HEK293 (cell line): ENCODE results near the gene SLC13A3.

Source experiments
- PRDM4 ChIP-seq: fragments of 450-650 bp; formaldehyde crosslinking; IDR thresholded peaks from 2 replicates; pipeline ENCODE4 v1.5.1; 2017; ENCODE audit warnings: missing biosample characterization, missing genetic modification characterization
- SCRT2 ChIP-seq: fragments of 450-650 bp; formaldehyde crosslinking; IDR thresholded peaks from 2 replicates; pipeline ENCODE4 v1.5.1; 2016; ENCODE audit warnings: missing biosample characterization, missing genetic modification characterization
- WT1 ChIP-seq: fragments of 450-650 bp; formaldehyde crosslinking; IDR thresholded peaks from 2 replicates; pipeline ENCODE4 v1.5.1; 2016; ENCODE audit warnings: missing biosample characterization, missing genetic modification characterization
- ZBTB17 ChIP-seq: fragments of 450-650 bp; formaldehyde crosslinking; IDR thresholded peaks from 2 replicates; pipeline ENCODE4 v1.5.1; 2016; ENCODE audit warnings: missing biosample characterization, missing genetic modification characterization
- ZFP37 ChIP-seq: fragments of 450-650 bp; formaldehyde crosslinking; IDR thresholded peaks from 2 replicates; pipeline ENCODE4 v1.5.1; 2016; ENCODE audit warnings: missing biosample characterization, missing genetic modification characterization
- ZNF155 ChIP-seq: fragments of 450-650 bp; formaldehyde crosslinking; IDR thresholded peaks from 2 replicates; pipeline ENCODE4 v1.5.1; 2016; ENCODE audit warnings: missing biosample characterization, missing genetic modification characterization
- ZNF16 ChIP-seq: fragments of 450-650 bp; formaldehyde crosslinking; IDR thresholded peaks from 2 replicates; pipeline ENCODE4 v1.5.1; 2016; ENCODE audit warnings: low read depth, missing biosample characterization, missing genetic modification characterization
- ZNF302 ChIP-seq: fragments of 450-650 bp; formaldehyde crosslinking; IDR thresholded peaks from 2 replicates; pipeline ENCODE4 v1.5.1; 2016; ENCODE audit warnings: missing biosample characterization, missing genetic modification characterization, low read depth
- ZNF449 ChIP-seq: fragments of 450-650 bp; formaldehyde crosslinking; IDR thresholded peaks from 2 replicates; pipeline ENCODE4 v1.5.1; 2017; ENCODE audit warnings: missing biosample characterization, mild to moderate bottlenecking, missing genetic modification characterization, moderate library complexity
- ZNF610 ChIP-seq: fragments of 450-650 bp; formaldehyde crosslinking; IDR thresholded peaks from 2 replicates; pipeline ENCODE4 v1.5.1; 2016; ENCODE audit warnings: missing biosample characterization, missing genetic modification characterization, borderline replicate concordance
- ZNF621 ChIP-seq: fragments of 450-650 bp; formaldehyde crosslinking; IDR thresholded peaks from 2 replicates; pipeline ENCODE4 v1.5.1; 2017; ENCODE audit warnings: missing biosample characterization, missing genetic modification characterization
- ZNF626 ChIP-seq: fragments of 450-650 bp; sonication (Bioruptor Pico); formaldehyde crosslinking; IDR thresholded peaks from 2 replicates; pipeline ENCODE4 v1.5.1; 2018; ENCODE audit warnings: missing biosample characterization, missing genetic modification characterization, inconsistent platforms
- ZNF670 ChIP-seq: fragments of 450-650 bp; formaldehyde crosslinking; IDR thresholded peaks from 2 replicates; pipeline ENCODE4 v1.5.1; 2016; ENCODE audit warnings: missing biosample characterization, missing genetic modification characterization, low read depth
- ZNF692 ChIP-seq: fragments of 450-650 bp; formaldehyde crosslinking; IDR thresholded peaks from 2 replicates; pipeline ENCODE4 v1.5.1; 2016; ENCODE audit warnings: missing biosample characterization, missing genetic modification characterization
- ZNF704 ChIP-seq: fragments of 450-650 bp; formaldehyde crosslinking; IDR thresholded peaks from 2 replicates; pipeline ENCODE4 v1.5.1; 2016; ENCODE audit warnings: missing biosample characterization, missing genetic modification characterization
- ZXDB ChIP-seq: fragments of 450-650 bp; formaldehyde crosslinking; IDR thresholded peaks from 2 replicates; pipeline ENCODE4 v1.5.1; 2016; ENCODE audit warnings: missing biosample characterization, missing genetic modification characterization
- TF ChIP-seq, protein P1 (sequence below): fragments of 450-650 bp; formaldehyde crosslinking; IDR thresholded peaks from 2 replicates; pipeline ENCODE4 v1.5.1; 2016; ENCODE audit warnings: missing biosample characterization, missing genetic modification characterization, low read depth
- TF ChIP-seq, protein P2 (sequence below): fragments of 450-650 bp; formaldehyde crosslinking; IDR thresholded peaks from 2 replicates; pipeline ENCODE4 v1.5.1; 2016; ENCODE audit warnings: missing biosample characterization, missing genetic modification characterization
- TF ChIP-seq, protein P3 (sequence below): fragments of 450-650 bp; formaldehyde crosslinking; optimal IDR thresholded peaks from 2 replicates; pipeline ENCODE3; 2016; ENCODE audit warnings: missing biosample characterization, mild to moderate bottlenecking, missing genetic modification characterization
- TF ChIP-seq, protein P4 (sequence below): fragments of 450-650 bp; IDR thresholded peaks from 2 replicates; pipeline ENCODE4 v1.5.1; 2018; ENCODE audit warnings: missing biosample characterization, mild to moderate bottlenecking, missing genetic modification characterization
- TF ChIP-seq, protein P5 (sequence below): fragments of 450-650 bp; formaldehyde crosslinking; IDR thresholded peaks from 2 replicates; pipeline ENCODE4 v1.5.1; 2016; ENCODE audit warnings: missing biosample characterization, missing genetic modification characterization
- TF ChIP-seq, protein P6 (sequence below): fragments of 450-650 bp; formaldehyde crosslinking; IDR thresholded peaks from 2 replicates; pipeline ENCODE4 v1.5.1; 2016; ENCODE audit warnings: missing biosample characterization, missing genetic modification characterization

SLC13A3 gene

GRCh38 chr20:46568570-46569129 is 82.6 kb downstream of the SLC13A3 start (continued):
- TF ChIP-seq, protein P1, sequence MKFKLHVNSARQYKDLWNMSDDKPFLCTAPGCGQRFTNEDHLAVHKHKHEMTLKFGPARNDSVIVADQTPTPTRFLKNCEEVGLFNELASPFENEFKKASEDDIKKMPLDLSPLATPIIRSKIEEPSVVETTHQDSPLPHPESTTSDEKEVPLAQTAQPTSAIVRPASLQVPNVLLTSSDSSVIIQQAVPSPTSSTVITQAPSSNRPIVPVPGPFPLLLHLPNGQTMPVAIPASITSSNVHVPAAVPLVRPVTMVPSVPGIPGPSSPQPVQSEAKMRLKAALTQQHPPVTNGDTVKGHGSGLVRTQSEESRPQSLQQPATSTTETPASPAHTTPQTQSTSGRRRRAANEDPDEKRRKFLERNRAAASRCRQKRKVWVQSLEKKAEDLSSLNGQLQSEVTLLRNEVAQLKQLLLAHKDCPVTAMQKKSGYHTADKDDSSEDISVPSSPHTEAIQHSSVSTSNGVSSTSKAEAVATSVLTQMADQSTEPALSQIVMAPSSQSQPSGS (tag by site-specific recombination), result no peak
- TF ChIP-seq, protein P2, sequence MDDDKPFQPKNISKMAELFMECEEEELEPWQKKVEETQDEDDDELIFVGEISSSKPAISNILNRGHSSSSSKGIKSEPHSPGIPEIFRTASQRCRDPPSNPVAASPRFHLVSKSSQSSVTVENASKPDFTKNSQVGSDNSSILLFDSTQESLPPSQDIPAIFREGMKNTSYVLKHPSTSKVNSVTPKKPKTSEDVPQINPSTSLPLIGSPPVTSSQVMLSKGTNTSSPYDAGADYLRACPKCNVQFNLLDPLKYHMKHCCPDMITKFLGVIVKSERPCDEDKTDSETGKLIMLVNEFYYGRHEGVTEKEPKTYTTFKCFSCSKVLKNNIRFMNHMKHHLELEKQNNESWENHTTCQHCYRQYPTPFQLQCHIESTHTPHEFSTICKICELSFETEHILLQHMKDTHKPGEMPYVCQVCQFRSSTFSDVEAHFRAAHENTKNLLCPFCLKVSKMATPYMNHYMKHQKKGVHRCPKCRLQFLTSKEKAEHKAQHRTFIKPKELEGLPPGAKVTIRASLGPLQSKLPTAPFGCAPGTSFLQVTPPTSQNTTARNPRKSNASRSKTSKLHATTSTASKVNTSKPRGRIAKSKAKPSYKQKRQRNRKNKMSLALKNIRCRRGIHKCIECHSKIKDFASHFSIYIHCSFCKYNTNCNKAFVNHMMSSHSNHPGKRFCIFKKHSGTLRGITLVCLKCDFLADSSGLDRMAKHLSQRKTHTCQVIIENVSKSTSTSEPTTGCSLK, result no peak
- TF ChIP-seq ZNF621 (tag by site-specific recombination), result no peak
- no peak for TF ChIP-seq ZNF449 (tag by site-specific recombination)
- TF ChIP-seq ZBTB17 (tag by site-specific recombination), result peak; percentile 41; the same call in 1 of the 2 replicates
- no peak for TF ChIP-seq ZNF670 (tag by site-specific recombination)
- TF ChIP-seq, protein P3, sequence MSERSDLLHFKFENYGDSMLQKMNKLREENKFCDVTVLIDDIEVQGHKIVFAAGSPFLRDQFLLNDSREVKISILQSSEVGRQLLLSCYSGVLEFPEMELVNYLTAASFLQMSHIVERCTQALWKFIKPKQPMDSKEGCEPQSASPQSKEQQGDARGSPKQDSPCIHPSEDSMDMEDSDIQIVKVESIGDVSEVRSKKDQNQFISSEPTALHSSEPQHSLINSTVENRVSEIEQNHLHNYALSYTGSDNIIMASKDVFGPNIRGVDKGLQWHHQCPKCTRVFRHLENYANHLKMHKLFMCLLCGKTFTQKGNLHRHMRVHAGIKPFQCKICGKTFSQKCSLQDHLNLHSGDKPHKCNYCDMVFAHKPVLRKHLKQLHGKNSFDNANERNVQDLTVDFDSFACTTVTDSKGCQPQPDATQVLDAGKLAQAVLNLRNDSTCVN (tag by site-specific recombination), result no peak
- TF ChIP-seq ZNF302 (tag by site-specific recombination), result no peak
- TF ChIP-seq, protein P4, sequence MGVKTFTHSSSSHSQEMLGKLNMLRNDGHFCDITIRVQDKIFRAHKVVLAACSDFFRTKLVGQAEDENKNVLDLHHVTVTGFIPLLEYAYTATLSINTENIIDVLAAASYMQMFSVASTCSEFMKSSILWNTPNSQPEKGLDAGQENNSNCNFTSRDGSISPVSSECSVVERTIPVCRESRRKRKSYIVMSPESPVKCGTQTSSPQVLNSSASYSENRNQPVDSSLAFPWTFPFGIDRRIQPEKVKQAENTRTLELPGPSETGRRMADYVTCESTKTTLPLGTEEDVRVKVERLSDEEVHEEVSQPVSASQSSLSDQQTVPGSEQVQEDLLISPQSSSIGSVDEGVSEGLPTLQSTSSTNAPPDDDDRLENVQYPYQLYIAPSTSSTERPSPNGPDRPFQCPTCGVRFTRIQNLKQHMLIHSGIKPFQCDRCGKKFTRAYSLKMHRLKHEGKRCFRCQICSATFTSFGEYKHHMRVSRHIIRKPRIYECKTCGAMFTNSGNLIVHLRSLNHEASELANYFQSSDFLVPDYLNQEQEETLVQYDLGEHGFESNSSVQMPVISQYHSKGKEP, result no peak
- no peak for TF ChIP-seq ZNF610 (tag by site-specific recombination)
- TF ChIP-seq ZNF626 (tag by site-specific recombination), result no peak
- no peak for TF ChIP-seq ZNF692 (tag by site-specific recombination)
- TF ChIP-seq, protein P5, sequence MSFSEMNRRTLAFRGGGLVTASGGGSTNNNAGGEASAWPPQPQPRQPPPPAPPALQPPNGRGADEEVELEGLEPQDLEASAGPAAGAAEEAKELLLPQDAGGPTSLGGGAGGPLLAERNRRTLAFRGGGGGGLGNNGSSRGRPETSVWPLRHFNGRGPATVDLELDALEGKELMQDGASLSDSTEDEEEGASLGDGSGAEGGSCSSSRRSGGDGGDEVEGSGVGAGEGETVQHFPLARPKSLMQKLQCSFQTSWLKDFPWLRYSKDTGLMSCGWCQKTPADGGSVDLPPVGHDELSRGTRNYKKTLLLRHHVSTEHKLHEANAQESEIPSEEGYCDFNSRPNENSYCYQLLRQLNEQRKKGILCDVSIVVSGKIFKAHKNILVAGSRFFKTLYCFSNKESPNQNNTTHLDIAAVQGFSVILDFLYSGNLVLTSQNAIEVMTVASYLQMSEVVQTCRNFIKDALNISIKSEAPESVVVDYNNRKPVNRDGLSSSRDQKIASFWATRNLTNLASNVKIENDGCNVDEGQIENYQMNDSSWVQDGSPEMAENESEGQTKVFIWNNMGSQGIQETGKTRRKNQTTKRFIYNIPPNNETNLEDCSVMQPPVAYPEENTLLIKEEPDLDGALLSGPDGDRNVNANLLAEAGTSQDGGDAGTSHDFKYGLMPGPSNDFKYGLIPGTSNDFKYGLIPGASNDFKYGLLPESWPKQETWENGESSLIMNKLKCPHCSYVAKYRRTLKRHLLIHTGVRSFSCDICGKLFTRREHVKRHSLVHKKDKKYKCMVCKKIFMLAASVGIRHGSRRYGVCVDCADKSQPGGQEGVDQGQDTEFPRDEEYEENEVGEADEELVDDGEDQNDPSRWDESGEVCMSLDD (tag by site-specific recombination), result no peak
- no peak for TF ChIP-seq PRDM4
- TF ChIP-seq WT1 (tag by site-specific recombination), result no peak
- 0 out of 2 replicates have a peak, but pooled peaks have one; percentile 48 for TF ChIP-seq ZXDB (tag by site-specific recombination)
- TF ChIP-seq, protein P6, sequence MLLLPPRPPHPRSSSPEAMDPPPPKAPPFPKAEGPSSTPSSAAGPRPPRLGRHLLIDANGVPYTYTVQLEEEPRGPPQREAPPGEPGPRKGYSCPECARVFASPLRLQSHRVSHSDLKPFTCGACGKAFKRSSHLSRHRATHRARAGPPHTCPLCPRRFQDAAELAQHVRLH (tag by site-specific recombination), result no peak
- TF ChIP-seq ZNF155 (tag by site-specific recombination), result no peak
- no peak for TF ChIP-seq ZFP37 (tag by site-specific recombination)
- peak; percentile 98 for TF ChIP-seq SCRT2 (tag by site-specific recombination)
- TF ChIP-seq ZNF704 (tag by site-specific recombination), result no peak
- TF ChIP-seq ZNF16 (tag by site-specific recombination), result no peak
